Omental fat pad (tissue), 4 donors: Measurements from ENCODE around the gene LTB. TPM values are rescaled to one million over a fixed set of nuclear protein-coding genes. Genes with fewer than 3 reads are reported as not detected.
A peak's percentile ranks its signal among the peaks of the same experiment; 100 is the strongest.

Experiments used
- ATAC-seq: fragments of 150-250 bp; one replicate; pipeline ENCODE4 v1.9.1; 2016; ENCODE audit warnings: mild to moderate bottlenecking, moderate library complexity; ENCODE audit not compliant: low FRiP score
- DNase-seq: peaks from one replicate; pipeline ENCODE4 v3.0.0-alpha.2; 2019; ENCODE audit warnings: low spot score
- CTCF ChIP-seq, 3 donors: fragments of 450-650 bp; IDR thresholded peaks; one replicate each; pipeline ENCODE4 v1.5.1; 2016 to 2017; ENCODE audit warnings: antibody characterized with exemption in 3 of 3, mild to moderate bottlenecking in 3 of 3, moderate library complexity in 2 of 3
- small RNA-seq: library from RNA; depleted of rRNA; stranded (forward); fragments of <200 nt; gene quantifications from one replicate; pipeline ENCODE3, GENCODE V24; 2016
- total RNA-seq, 4 donors: library from RNA; depleted of rRNA; stranded (reverse); fragments of >200 nt; gene quantifications; one replicate each; pipeline ENCODE4 v1.1.0, GENCODE V29; 2016

Gene LTB
- total RNA-seq, 4 donors from 2014 or later: 0.72 to 5.5 (median 1.9) TPM

GRCh38 chr6:31534011-31534410, 48.2 kb downstream of the LTB start:
- ATAC-seq: no peak
- TF ChIP-seq CTCF (IDR thresholded peaks at IDR 0.05): no peak
- DNase-seq: no peak

GRCh38 chr6:31533455-31533841, 48.8 kb downstream of the LTB start:
- DNase-seq: no peak
- no peak for ATAC-seq
- no peak for TF ChIP-seq CTCF (IDR thresholded peaks at IDR 0.05)

- DNase-seq (no peak), ATAC-seq (no peak)
- no peak for TF ChIP-seq CTCF (IDR thresholded peaks at IDR 0.05)
These were observed 49.4 kb downstream of the LTB start for GRCh38 chr6:31532644-31533454.

- no peak for TF ChIP-seq CTCF (IDR thresholded peaks at IDR 0.05)
- DNase-seq (no peak), ATAC-seq (no peak)
These were observed 50.2 kb downstream of the LTB start for GRCh38 chr6:31531771-31532643.

GRCh38 chr6:31531162-31531561, 51.1 kb downstream of the LTB start:
- no peak for TF ChIP-seq CTCF (IDR thresholded peaks at IDR 0.05)
- ATAC-seq (no peak), DNase-seq (no peak)

GRCh38 chr6:31530659-31531058, 51.6 kb downstream of the LTB start:
- ATAC-seq: no peak
- TF ChIP-seq CTCF (IDR thresholded peaks at IDR 0.05): no peak
- no peak for DNase-seq

Small RNA genes lying within 50 kb of the gene (small RNA-seq; reads per million reads assigned to genes)
- gene SNORA38: 7.0 reads per million, percentile 83 among the genes with 10 or more reads in this experiment
- 423 reads per million, percentile 98 among the genes with 10 or more reads in this experiment for gene SNORD117
- gene SNORD84: not detected
- not detected for gene UQCRHP1

Other genes starting within 250 kb of the LTB start
- 1,000 to 10,000 TPM in 2 of 4 donors, 100 to 1,000 TPM in 2; 719 to 1,698 (median 1,160) TPM for gene HLA-B, start 225.2 kb downstream of the LTB start, total RNA-seq
- 10 to 100 TPM; 13.7 to 18.0 (median 16.6) TPM for gene MICA, start 178.8 kb downstream of the LTB start, total RNA-seq
- 1 to 10 TPM; 3.3 to 5.8 (median 5.8) TPM for gene MICB, start 84.3 kb downstream of the LTB start, total RNA-seq
- not detected for gene MCCD1, start 53.5 kb downstream of the LTB start, total RNA-seq
- 100 to 1,000 TPM; 244 to 322 (median 271) TPM for gene DDX39B, start 40.4 kb downstream of the LTB start, total RNA-seq
- 1 to 10 TPM in 2 of 4 donors, under 1 TPM in 1, not detected in 1; 0.74 to 2.6 (median 2.4) TPM for gene ATP6V1G2, start 35.8 kb downstream of the LTB start, total RNA-seq
- gene NFKBIL1, start 34.8 kb downstream of the LTB start, total RNA-seq: 10 to 100 TPM; 11.0 to 21.6 (median 16.3) TPM
- not detected for gene LTA, start 10.1 kb downstream of the LTB start, total RNA-seq
- gene TNF, start 6.9 kb downstream of the LTB start, total RNA-seq: 1 to 10 TPM in 1 of 4 donors, under 1 TPM in 2, not detected in 1; 0.65 to 1.5 (median 0.96) TPM
- gene LST1, start 3.9 kb upstream of the LTB start, total RNA-seq: 10 to 100 TPM; 16.3 to 34.2 (median 19.2) TPM
- not detected for gene NCR3, start 10.6 kb upstream of the LTB start, total RNA-seq
- gene AIF1, start 32.8 kb upstream of the LTB start, total RNA-seq: 10 to 100 TPM; 57.3 to 95.1 (median 81.8) TPM
- 100 to 1,000 TPM in 1 of 4 donors, 10 to 100 TPM in 3; 44.8 to 111 (median 65.4) TPM for gene PRRC2A, start 38.3 kb upstream of the LTB start, total RNA-seq
- 100 to 1,000 TPM; 137 to 231 (median 157) TPM for gene BAG6, start 70.2 kb upstream of the LTB start, total RNA-seq
- 1 to 10 TPM; 2.4 to 5.0 (median 3.6) TPM for gene APOM, start 73.5 kb upstream of the LTB start, total RNA-seq
- 10 to 100 TPM; 16.8 to 24.7 (median 21.2) TPM for gene C6orf47, start 78.4 kb upstream of the LTB start, total RNA-seq
- gene GPANK1, start 82.6 kb upstream of the LTB start, total RNA-seq: 10 to 100 TPM in 3 of 4 donors, 1 to 10 TPM in 1; 7.1 to 23.6 (median 15.6) TPM
- gene CSNK2B, start 83.7 kb upstream of the LTB start, total RNA-seq: 100 to 1,000 TPM; 130 to 202 (median 184) TPM
- 10 to 100 TPM in 3 of 4 donors, 1 to 10 TPM in 1; 7.4 to 16.9 (median 11.3) TPM for gene LY6G5B, start 87.6 kb upstream of the LTB start, total RNA-seq
- gene LY6G5C, start 98.6 kb upstream of the LTB start, total RNA-seq: 1 to 10 TPM in 2 of 4 donors, under 1 TPM in 1, not detected in 1; 0.84 to 4.5 (median 1.3) TPM
- gene ABHD16A, start 120.9 kb upstream of the LTB start, total RNA-seq: 10 to 100 TPM; 41.8 to 62.8 (median 57.4) TPM
- not detected for gene LY6G6F, start 124.4 kb upstream of the LTB start, total RNA-seq
- gene LY6G6D, start 132.9 kb upstream of the LTB start, total RNA-seq: not detected
- under 1 TPM in 1 of 4 donors, not detected in 3; 0.74 TPM for gene LY6G6C, start 139.3 kb upstream of the LTB start, total RNA-seq
- gene MPIG6B, start 140.9 kb upstream of the LTB start, total RNA-seq: under 1 TPM in 1 of 4 donors, not detected in 3; 0.84 TPM
- gene DDAH2, start 146.9 kb upstream of the LTB start, total RNA-seq: 100 to 1,000 TPM; 103 to 148 (median 115) TPM
- gene CLIC1, start 154.1 kb upstream of the LTB start, total RNA-seq: 100 to 1,000 TPM; 244 to 443 (median 336) TPM
- 10 to 100 TPM in 1 of 4 donors, 1 to 10 TPM in 3; 5.4 to 17.0 (median 7.3) TPM for gene MSH5, start 157.6 kb upstream of the LTB start, total RNA-seq
- not detected for gene SAPCD1, start 180.2 kb upstream of the LTB start, total RNA-seq
- gene VWA7, start 194.9 kb upstream of the LTB start, total RNA-seq: 1 to 10 TPM in 1 of 4 donors, under 1 TPM in 2, not detected in 1; 0.36 to 1.6 (median 0.56) TPM
- gene VARS1, start 213.3 kb upstream of the LTB start, total RNA-seq: 10 to 100 TPM; 31.6 to 47.0 (median 34.6) TPM
- gene LSM2, start 224.5 kb upstream of the LTB start, total RNA-seq: 10 to 100 TPM; 19.8 to 35.1 (median 30.4) TPM
- 1 to 10 TPM in 3 of 4 donors, under 1 TPM in 1; 0.48 to 3.0 (median 1.9) TPM for gene HSPA1L, start 232.9 kb upstream of the LTB start, total RNA-seq
- 1,000 to 10,000 TPM in 1 of 4 donors, 100 to 1,000 TPM in 3; 155 to 1,684 (median 309) TPM for gene HSPA1A, start 233.1 kb upstream of the LTB start, total RNA-seq
- 1,000 to 10,000 TPM in 1 of 4 donors, 100 to 1,000 TPM in 3; 174 to 1,642 (median 258) TPM for gene HSPA1B, start 245.3 kb upstream of the LTB start, total RNA-seq